Thyroid gland (tissue), 4 donors: Measurements from ENCODE around the gene PTCH2.
"Not testable (repeated sequence)": the region's sequence is repeated elsewhere in the genome, so short reads cannot be mapped to it uniquely, and the experiment has no call there.

ENCODE experiments used
- POLR2A ChIP-seq, 2 donors: fragments of 450-650 bp; IDR thresholded peaks; one replicate each; pipeline ENCODE4 v1.6.1; 2017; ENCODE audit warnings: antibody characterized with exemption in 2 of 2, mild to moderate bottlenecking in 2 of 2, moderate library complexity in 1 of 2
- TF ChIP-seq, protein P1 (sequence below), 6 experiments: fragments of 200-600 bp in 3 of 6; fragments of 450-650 bp in 3 of 6; sonication (generic) in 3 of 6; IDR thresholded peaks; one replicate each; pipeline ENCODE4 v1.5.1; 2016 to 2019; ENCODE audit warnings: antibody characterized with exemption in 6 of 6, mild to moderate bottlenecking in 2 of 6, inconsistent platforms in 1 of 6, moderate library complexity in 1 of 6

DNA sequence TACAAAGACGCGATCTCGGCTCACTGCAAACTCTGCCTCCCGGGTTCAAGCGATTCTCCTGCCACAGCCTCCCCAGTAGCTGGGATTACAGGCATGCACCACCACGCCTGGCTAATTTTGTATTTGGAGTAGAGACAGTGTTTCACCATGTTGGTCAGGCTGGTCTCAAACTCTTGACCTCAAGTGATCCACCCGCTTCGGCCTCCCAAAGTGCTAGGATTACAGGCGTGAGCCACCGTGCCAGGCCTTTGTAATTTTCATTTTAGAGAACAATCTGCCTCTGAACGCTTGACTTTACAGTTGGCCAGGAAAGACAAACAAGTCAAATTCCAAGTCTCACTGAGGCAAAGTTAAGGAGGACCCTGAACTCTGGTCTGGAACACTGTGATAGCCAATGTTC lies 4.8 kb downstream of the PTCH2 start:
- not testable (repeated sequence) for TF ChIP-seq POLR2A (IDR thresholded peaks at IDR 0.05)
- TF ChIP-seq, protein P1, sequence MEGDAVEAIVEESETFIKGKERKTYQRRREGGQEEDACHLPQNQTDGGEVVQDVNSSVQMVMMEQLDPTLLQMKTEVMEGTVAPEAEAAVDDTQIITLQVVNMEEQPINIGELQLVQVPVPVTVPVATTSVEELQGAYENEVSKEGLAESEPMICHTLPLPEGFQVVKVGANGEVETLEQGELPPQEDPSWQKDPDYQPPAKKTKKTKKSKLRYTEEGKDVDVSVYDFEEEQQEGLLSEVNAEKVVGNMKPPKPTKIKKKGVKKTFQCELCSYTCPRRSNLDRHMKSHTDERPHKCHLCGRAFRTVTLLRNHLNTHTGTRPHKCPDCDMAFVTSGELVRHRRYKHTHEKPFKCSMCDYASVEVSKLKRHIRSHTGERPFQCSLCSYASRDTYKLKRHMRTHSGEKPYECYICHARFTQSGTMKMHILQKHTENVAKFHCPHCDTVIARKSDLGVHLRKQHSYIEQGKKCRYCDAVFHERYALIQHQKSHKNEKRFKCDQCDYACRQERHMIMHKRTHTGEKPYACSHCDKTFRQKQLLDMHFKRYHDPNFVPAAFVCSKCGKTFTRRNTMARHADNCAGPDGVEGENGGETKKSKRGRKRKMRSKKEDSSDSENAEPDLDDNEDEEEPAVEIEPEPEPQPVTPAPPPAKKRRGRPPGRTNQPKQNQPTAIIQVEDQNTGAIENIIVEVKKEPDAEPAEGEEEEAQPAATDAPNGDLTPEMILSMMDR (IDR thresholded peaks at IDR 0.05) = not testable (repeated sequence)
